Motor neuron (in vitro differentiated cells): Measurements from ENCODE around the gene SYT17. TPM values are rescaled to one million over a fixed set of nuclear protein-coding genes. Genes with fewer than 3 reads are reported as not detected.

ENCODE experiments used
- ATAC-seq, 8 experiments: fragments of 200-7000 bp; cut with Tn5 transposase; replicated peaks in 6 of 8; 2 replicates each; pipeline ENCODE4 v1.8.0; 2021; ENCODE audit warnings: mild to moderate bottlenecking in 8 of 8, moderate library complexity in 8 of 8
- H3K27ac ChIP-seq, 2 donors: fragments of 250-450 bp; sonication (Bioruptor Pico); 2 replicates each; pipeline ENCODE4 v1.9.0; 2021; ENCODE audit warnings: antibody characterized with exemption in 2 of 2, mild to moderate bottlenecking in 2 of 2, moderate library complexity in 1 of 2
- H3K4me1 ChIP-seq, 2 donors: fragments of 250-450 bp; sonication (Bioruptor Pico); replicated peaks in 1 of 2; 2 replicates each; pipeline ENCODE4 v1.6.1; 2021; ENCODE audit warnings: antibody characterized with exemption in 2 of 2, mild to moderate bottlenecking in 2 of 2, moderate library complexity in 1 of 2
- H3K4me3 ChIP-seq, 5 donors: fragments of 250-450 bp; sonication (Bioruptor Pico); 2 replicates each; pipeline ENCODE4 v1.9.0; 2021; ENCODE audit warnings: antibody characterized with exemption in 5 of 5, mild to moderate bottlenecking in 5 of 5, moderate library complexity in 4 of 5
- WGBS, 10 experiments: fragments of 450-650 bp; shearing (Covaris generic); methylation state at CpG; one replicate each; pipeline ENCODE4 v1.0.0; 2022; 5-methylcytosine and 5-hydroxymethylcytosine counted together
- in situ Hi-C, 9 experiments: fragments of 400-800 bp; cut with MboI; loops; one replicate each; pipeline ENCODE4 v1.15.0; 2021; ENCODE audit warnings: low sequenced_read_pairs in 9 of 9, low pct_unique_long_range_greater_than_20kb in 2 of 9; ENCODE audit not compliant: unreplicated experiment in 9 of 9
- total RNA-seq, 8 experiments: library from RNA; unstranded; fragments of 300-600 nt; gene quantifications; 2 replicates each; pipeline versions ENCODE4 v1.2.3 to v1.2.4, GENCODE V29; 2022

The SYT17 gene
- total RNA-seq, 8 experiments from 2014 or later = 0.85 to 37.4 (median 3.6) TPM

DNA sequence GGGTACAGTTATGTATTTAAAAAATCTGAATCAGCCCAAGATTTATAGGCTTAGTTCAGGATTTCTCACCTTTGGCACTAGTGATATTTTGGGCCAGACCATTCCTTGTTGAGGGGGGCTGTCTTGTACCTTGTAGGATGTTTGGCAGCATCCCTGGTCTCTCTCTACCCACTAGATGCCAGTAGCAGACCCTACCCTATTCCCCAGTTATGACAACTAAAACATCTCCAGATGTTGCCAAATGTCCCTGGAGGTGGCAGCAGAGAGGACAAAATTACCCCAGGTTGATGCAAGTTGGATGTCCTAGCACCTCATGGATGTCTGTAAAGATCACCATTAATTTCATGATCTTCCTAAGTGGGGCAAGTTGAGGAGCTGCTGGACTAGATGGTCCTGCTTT is 45.8 kb downstream of the SYT17 start:
- H3K27ac ChIP-seq = no peak overlapping the region
- ATAC-seq = peak in 1 of 8 experiments; percentile 29
- in situ Hi-C loops = loop anchor here in 1 of 9 experiments (25.0 kb wide), 1 partner anchor 148 kb away; no protein-coding TSS in a partner anchor
- no peak overlapping the region for H3K4me3 ChIP-seq
- H3K4me1 ChIP-seq = peaks cover 0 to 5% of the 10 kb centered on the region in 2 donors

DNA sequence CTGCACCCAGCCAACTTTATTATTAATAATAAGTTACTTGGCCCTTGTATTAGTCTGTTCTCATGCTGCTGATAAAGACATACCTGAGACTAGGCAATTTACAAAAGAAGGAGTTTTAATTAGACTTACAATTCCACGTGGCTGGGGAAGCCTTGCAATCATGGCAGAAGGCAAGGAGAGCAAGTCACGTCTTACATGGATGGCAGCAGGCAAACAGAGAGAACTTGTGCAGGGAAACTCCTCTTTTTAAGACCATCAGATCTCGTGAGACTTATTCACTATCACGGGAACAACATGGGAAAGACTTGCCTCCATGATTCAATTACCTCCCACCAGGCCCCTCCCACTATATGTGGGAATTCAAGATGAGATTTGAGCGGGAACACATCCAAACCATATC is 47.7 kb downstream of the SYT17 start:
- Histone ChIP-seq H3K27ac (no peak overlapping the region), H3K4me3 (no peak overlapping the region), H3K4me1 (peaks cover 0 to 3% of the 10 kb centered on the region in 2 donors)
- no peak for ATAC-seq
- 0 to 100% (median 61%) methylated on average over 1 to 4 of the region's 5 CpGs; no CpG with 5 or more reads in 2 of the 10 experiments for WGBS, 10 experiments
- in situ Hi-C loops = loop anchor here in 1 of 9 experiments (25.0 kb wide), 1 partner anchor 147 kb away; no protein-coding TSS in a partner anchor

DNA sequence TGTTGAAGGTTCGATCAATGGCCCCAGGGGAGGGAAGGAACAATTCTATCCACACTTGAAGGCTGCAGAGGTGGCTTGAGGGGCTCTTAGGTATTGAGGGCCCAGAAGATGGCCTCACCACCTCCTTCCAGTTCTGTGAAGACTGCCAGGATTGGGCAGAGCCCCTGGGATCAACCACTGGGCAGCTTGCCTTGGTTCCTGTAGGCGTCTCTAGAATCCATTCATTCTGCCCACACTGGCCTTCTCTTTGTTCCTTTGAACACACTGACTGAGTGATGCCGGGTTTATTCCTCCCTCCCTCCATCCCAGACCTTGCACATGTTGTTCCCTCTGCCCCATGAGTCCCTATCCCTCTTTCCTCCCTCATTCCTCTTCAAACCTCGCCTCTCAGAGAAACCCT is 50.5 kb downstream of the SYT17 start:
- in situ Hi-C loops = loop anchor here in 1 of 9 experiments (25.0 kb wide), 1 partner anchor 144 kb away; no protein-coding TSS in a partner anchor
- ATAC-seq = no peak

DNA sequence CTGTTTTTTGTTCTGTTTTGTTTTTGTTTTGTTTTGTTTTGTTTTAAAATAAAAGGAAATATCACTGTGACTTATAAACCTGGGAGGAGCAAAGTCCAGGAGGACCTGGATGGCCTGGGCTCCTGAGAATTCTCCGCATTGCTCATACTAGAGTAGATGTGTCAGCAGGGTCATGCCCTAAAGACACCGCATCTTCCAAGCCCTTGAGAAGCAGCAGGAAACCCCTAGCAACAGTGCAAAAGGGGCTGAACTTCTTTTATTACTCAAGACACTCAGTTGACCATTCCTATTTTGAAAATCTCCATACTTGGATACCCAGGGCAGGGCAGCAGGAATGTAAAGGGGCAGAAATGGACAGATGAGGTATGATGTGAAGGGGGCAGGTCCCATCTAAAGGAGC is 51.8 kb downstream of the SYT17 start:
- no peak for ATAC-seq
- 20 to 100% (median 81%) methylated on average over 1 to 2 of the region's 2 CpGs; no CpG with 5 or more reads in 4 of the 10 experiments for WGBS, 10 experiments
- in situ Hi-C loops = loop anchor here in 1 of 9 experiments (25.0 kb wide), 1 partner anchor 142 kb away; no protein-coding TSS in a partner anchor
- Histone ChIP-seq H3K4me3 (no peak overlapping the region), H3K27ac (no peak overlapping the region), H3K4me1 (no peaks in the 10 kb centered on the region)

More for the DNA sequence above, 50.5 kb downstream of the SYT17 start:
- WGBS, 10 experiments = 5 to 83% (median 45%) methylated on average over 1 to 4 of the region's 4 CpGs; no CpG with 5 or more reads in 3 of the 10 experiments
- H3K4me3 ChIP-seq = no peak overlapping the region
- no peak overlapping the region for H3K27ac ChIP-seq
- no peaks in the 10 kb centered on the region for H3K4me1 ChIP-seq

DNA sequence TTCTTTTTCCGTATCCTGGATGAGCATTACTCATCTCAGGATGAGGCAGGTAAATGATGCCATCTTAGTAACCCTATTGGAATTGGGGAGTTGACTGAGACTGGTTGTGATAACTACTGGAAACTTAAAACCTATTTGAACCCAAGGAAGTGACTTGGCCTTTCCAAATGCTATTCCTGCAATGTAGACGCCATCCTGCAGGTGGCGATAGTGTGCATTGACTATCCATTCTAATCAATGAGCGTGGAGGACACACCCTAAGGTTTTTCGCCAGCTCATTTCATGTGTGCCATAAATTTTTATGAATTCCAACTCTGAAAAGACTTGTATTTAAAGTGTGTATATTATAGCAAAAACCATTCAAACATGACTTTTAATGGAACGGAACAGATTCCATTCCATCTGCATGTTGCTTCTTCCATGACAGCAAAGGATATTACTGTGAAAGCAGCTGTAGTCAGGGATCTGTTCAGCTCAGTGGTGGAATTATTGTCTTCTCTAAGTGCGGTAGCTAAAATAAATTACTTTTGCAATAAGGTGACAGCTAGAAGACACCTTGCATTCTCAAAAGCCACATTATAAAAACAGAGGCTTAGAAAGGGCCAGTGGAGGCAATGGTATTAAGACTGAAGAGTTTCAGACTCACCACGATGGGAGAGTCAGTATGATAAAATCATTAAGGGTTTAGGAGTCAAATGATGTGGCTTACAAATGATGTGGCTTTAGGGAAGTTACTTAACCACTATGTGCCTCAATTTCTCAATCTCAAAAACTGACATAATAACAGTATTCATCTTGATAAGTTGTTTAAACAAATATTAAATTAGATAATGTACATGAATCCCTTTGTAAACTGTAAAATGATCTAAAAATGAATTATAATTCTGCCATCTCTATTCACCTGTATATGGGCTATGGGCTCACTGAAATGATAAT is 55.5 kb downstream of the SYT17 start:
- WGBS, 10 experiments = 4 to 90% (median 49%) methylated on average over 1 to 8 of the region's 8 CpGs
- in situ Hi-C loops = loop anchor here in 1 of 9 experiments (25.0 kb wide), 1 partner anchor 139 kb away; no protein-coding TSS in a partner anchor
- Histone ChIP-seq H3K4me3 (no peak overlapping the region), H3K27ac (no peak overlapping the region), H3K4me1 (no peaks in the 10 kb centered on the region)
- peak in 1 of 8 experiments; percentile 22 for ATAC-seq

DNA sequence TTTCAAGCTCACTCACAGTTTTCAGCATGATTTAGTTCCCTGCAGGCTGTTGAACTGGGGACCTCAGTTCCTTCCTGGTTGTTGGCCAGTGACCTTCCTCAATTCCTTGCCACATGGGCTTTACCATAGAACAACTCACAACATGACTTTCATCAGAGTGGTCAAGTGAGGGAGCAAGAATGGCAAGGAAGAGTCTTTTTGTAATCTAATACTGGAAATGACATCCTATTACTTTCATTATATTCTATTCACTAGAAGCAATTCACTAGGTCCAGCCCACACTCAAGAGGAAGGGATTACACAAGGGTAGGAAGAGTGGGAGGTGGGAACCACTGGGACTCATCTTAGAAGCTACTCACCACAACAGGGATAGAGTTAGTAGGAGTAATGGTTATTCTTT is 57.6 kb downstream of the SYT17 start:
- in situ Hi-C loops = no loop called here
- H3K27ac ChIP-seq = no peak overlapping the region
- no peak overlapping the region for H3K4me3 ChIP-seq
- no peaks in the 10 kb centered on the region for H3K4me1 ChIP-seq
- no peak for ATAC-seq

DNA sequence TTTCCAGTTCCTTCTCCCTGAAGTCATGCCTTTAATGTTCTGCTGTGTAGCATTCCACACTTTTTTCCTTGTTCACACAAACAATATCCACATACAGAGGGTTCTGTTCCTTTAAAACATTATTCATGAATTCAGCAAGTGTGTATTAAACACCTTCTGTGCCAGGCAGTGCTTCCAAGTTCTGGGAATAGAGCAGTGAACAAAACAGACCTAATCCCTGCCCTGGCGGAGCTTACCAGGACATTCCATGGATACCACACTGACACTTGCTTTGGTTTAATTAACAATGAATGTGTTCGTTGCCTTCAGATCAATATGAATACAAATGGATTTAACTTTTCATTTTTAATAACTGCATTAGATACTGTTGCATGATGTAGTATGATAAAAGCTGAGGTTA is 59.6 kb downstream of the SYT17 start:
- ATAC-seq = peak in 3 of 8 experiments; percentile 43 to 93 (median 69)
- H3K27ac ChIP-seq = no peak overlapping the region
- H3K4me3 ChIP-seq = no peak overlapping the region
- in situ Hi-C loops = no loop called here
- 6 to 100% (median 71%) methylated on average over 1 to 2 of the region's 2 CpGs; no CpG with 5 or more reads in 1 of the 10 experiments for WGBS, 10 experiments
- no peaks in the 10 kb centered on the region for H3K4me1 ChIP-seq

DNA sequence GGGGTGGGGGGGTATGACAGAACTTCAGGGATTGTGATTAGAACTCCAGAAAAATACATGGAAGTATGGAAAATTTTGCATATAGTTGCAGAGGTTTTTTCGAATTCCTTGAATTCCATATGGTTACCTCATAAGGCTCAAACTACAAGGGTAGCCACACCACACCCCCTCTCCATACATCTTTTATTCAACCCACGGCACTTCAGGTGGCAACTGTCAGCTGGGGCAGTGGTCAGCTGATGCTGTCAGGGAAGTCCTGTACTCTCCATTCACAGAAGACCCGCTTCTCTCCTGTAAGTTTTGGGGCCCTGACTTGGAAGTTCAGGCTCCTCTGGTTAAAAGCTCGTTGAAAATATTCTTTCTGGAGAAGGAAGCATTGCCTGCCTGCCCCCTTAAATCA is 60.0 kb downstream of the SYT17 start:
- H3K4me1 ChIP-seq = no peaks in the 10 kb centered on the region
- in situ Hi-C loops = no loop called here
- H3K27ac ChIP-seq = no peak overlapping the region
- no peak overlapping the region for H3K4me3 ChIP-seq
- WGBS, 10 experiments = 0 to 82% (median 59%) methylated on average over 1 to 4 of the region's 4 CpGs; no CpG with 5 or more reads in 2 of the 10 experiments
- ATAC-seq = peak in 3 of 8 experiments; percentile 31 to 76 (median 36)

DNA sequence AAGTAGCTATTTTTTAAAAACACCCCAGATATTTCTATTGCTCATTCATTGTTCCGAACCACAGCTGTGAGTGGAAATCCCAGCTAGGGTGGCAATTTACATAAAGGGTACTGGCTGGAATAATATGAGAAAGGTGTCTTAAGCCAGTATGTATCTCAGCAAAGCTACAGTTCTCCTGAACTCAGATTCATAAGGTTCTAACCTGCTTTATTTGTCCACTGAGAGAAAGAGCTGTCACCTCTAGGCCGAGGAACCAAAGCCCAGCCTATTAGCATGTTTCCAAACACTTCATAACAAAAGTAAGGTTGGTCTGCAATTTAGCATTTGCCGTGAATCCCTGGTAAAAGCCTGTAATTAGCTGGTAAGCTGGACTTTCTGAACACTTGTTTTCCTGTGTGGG is 60.5 kb downstream of the SYT17 start:
- no peak overlapping the region for H3K27ac ChIP-seq
- H3K4me1 ChIP-seq = no peaks in the 10 kb centered on the region
- in situ Hi-C loops = no loop called here
- no peak overlapping the region for H3K4me3 ChIP-seq
- no peak for ATAC-seq
- WGBS, 10 experiments = 17 to 100% (median 67%) methylated on average over 1 to 3 of the region's 3 CpGs; no CpG with 5 or more reads in 3 of the 10 experiments

DNA sequence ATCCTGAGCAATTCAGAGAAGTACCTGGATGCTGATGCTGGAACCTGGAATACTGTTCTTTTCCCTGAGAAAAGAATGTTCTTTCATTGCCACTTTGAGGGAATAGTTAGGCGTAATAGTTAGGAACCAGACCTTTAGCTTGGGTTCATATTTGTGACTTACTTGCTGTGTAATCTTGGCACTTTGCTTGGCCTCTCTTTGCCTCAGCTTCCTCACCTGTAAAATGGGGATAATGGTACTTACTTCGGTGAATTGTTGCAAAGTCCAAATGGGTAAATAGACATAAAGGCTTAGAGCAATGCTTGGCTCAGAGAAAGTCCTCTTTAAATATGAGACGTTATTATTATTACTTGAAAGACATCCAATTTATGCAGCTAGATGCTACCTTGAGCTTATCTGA is 62.5 kb downstream of the SYT17 start:
- H3K27ac ChIP-seq = no peak overlapping the region
- in situ Hi-C loops = no loop called here
- H3K4me1 ChIP-seq = no peaks in the 10 kb centered on the region
- no peak for ATAC-seq
- no peak overlapping the region for H3K4me3 ChIP-seq
- 0 to 100% (median 86%) methylated on average over 1 to 3 of the region's 3 CpGs; no CpG with 5 or more reads in 1 of the 10 experiments for WGBS, 10 experiments

DNA sequence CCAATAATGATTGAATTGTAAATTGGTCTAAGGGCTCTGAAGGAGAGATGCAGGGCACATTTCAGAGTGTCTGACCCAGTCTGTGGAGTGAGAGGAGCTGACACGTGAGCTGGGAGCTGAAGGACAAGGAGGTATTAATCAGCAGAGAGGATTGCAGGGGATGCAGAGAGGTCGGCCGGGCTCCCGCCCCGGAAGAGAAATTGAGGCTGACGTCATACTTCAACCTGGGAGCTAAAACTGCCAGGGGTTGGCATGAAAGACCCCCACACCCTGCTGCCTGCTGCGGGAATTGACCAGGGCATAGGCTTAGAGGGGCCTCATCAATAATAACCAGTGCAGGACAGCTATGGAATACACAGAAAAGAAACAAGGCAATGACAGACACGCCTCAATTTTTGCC is 63.8 kb downstream of the SYT17 start:
- Histone ChIP-seq H3K4me1 (no peaks in the 10 kb centered on the region), H3K4me3 (no peak overlapping the region), H3K27ac (no peak overlapping the region)
- ATAC-seq = no peak
- in situ Hi-C loops = no loop called here
- WGBS, 10 experiments = 17 to 82% (median 55%) methylated on average over 1 to 8 of the region's 8 CpGs; no CpG with 5 or more reads in 4 of the 10 experiments

DNA sequence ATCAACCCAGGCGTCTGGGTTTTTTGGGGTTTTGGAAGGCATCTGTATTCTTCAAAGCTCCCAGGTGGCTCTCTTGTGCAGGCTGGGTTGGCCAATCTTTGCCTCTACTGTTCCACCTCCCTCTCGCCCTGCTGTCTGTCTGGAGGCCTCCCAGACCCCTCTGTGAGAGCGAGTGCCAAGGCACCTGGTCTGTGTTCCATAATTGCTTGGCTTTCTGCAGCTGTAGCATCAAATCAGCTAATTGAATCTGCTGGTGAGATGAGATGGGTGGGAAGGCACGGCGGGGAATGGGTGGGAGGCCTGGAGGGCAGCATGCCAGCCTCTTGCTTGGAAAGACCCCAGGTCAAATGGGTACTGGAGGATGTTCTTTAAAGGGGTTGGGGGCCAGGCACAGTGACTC is 64.9 kb downstream of the SYT17 start:
- Histone ChIP-seq H3K27ac (no peak overlapping the region), H3K4me1 (no peaks in the 10 kb centered on the region), H3K4me3 (no peak overlapping the region)
- no peak for ATAC-seq
- 20 to 93% (median 49%) methylated on average over 1 to 2 of the region's 5 CpGs; no CpG with 5 or more reads in 6 of the 10 experiments for WGBS, 10 experiments
- in situ Hi-C loops = no loop called here

DNA sequence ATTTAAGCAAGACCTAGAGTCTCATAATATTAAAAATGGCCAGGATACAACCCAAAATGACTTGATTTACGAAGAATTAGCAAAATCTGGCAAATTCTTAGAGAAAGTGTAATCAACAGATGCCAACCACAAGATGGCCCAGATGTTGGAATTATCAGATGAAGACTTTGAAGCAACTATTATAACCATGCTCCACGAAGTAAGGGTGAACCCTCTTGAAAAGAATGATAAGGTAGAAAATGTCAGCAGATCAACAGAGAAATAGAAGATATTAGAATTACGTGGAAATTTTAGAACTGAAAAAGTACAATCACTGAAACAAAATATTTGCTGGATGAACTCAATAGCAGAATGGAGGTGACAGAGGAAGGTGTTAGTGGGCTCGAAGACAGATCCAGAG is 67.4 kb downstream of the SYT17 start:
- no peak for ATAC-seq
- in situ Hi-C loops = no loop called here
- Histone ChIP-seq H3K4me1 (no peaks in the 10 kb centered on the region), H3K27ac (no peak overlapping the region), H3K4me3 (no peak overlapping the region)
- WGBS, 10 experiments = 8 to 100% (median 89%) methylated on average over 1 to 4 of the region's 4 CpGs
